NCI-H2107 treated with DMSO at 0.1 percent for 48 hours (cell line): ENCODE results near the gene PTGR2.
A peak's percentile ranks its signal among the peaks of the same experiment; 100 is the strongest.
"Not testable (repeated sequence)": the region's sequence is repeated elsewhere in the genome, so short reads cannot be mapped to it uniquely, and the experiment has no call there.

Experiments
- DNase-seq: peaks from one replicate; lab custom pipeline; 2025; ENCODE audit not compliant: unreplicated experiment; lab: John Stamatoyannopoulos, UW

The PTGR2 gene

GRCh38 chr14:73829526-73830431 lies 21.9 kb upstream of the PTGR2 start:
- DNase-seq = peak; percentile 61

GRCh38 chr14:73833034-73833433 lies 18.6 kb upstream of the PTGR2 start:
- DNase-seq = no peak

GRCh38 chr14:73833530-73834260 lies 17.9 kb upstream of the PTGR2 start:
- DNase-seq = no peak

DNA sequence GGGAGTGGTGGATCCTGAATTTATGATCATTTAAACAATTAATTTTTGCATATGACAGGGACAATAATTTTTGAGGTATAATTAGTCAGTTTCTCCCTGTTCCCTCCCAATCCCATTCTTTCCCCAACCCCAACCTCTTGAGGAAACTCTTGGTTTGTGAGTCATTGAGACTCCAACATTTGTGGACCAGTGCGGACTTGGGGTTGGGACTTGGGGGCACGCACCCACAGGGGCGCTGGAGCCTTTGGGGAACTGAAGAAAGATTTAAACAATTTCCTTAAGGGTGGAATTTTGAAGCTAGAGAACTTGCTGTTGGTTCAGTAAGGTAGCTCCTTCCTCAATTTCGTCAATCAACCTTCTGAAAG lies 17.4 kb upstream of the PTGR2 start:
- no peak for DNase-seq

DNA sequence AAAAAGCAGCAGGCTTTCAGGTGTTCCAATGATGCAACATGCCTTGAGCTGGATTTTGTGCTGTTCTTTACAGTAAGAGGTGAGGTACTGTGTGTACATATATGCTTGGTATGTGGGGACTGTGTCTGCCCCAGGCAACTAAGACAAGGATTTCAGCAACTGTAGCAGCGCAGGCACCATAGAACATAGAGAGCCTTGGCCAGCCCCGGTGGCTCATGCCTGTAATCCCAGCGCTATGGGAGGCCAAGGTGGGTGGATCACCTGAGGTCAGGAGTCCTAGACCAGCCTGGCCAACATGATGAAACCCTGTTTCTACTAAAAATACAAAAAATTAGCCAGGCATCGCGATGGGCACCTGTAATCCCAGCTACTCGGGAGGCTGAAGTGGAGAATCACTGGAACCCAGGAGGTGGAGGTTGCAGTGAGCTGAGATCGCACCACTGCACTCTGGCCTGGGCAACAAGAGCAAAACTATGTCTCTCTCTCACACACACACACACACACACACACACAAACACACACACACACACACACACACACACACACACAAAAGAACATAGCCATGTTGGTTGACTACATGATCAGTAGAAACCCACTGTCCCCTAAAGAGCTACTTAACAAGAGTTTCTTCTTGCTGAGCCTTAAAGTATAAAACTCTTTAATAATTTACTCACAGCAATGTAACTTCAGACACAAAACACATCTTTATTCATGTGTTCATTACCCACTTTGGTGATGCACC lies 13.2 kb upstream of the PTGR2 start:
- not testable (repeated sequence) for DNase-seq

GRCh38 chr14:73842201-73842600 lies 9.4 kb upstream of the PTGR2 start:
- DNase-seq = no peak

DNA sequence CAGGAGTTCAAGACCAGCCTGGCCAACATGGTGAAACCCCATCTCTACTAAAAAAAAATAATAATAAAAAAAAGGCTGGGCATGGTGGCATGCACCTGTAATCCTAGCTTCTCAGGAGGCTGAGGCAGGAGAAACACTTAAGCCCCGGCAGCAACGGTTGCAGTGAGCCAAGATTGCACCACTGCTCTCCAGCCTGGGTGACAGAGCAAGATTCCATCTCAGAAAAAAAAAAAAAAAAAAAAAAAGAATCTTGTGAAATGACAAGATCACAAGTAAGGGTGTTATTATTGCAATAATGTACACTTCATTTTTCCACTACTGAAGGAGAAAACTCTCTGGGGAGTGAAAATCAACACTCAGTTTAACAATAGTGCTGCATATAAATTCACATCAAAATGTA lies 8.8 kb upstream of the PTGR2 start:
- DNase-seq = no peak

GRCh38 chr14:73843296-73843695 lies 8.3 kb upstream of the PTGR2 start:
- no peak for DNase-seq

DNA sequence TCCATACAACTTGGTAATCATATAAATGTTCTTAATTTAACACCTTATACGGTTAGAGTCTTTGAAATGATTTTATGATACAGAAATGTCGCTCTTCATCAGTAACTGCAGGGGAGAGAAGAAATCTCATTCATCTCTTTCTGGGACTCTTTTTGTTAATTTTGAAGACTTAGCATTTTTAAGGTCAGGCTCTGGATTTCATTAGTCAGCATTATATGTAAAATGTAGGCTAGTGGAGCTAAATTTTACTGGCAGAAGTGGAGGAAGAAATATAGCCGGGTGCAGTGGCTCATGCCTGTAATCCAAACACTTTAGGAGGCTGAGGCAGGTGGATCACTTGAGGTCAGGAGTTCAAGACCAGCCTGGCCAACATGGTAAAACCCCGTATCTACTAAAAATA lies 4.7 kb upstream of the PTGR2 start:
- no peak for DNase-seq

- no peak for DNase-seq
These were observed 631 bp upstream of the PTGR2 start for GRCh38 chr14:73851000-73851399.

DNA sequence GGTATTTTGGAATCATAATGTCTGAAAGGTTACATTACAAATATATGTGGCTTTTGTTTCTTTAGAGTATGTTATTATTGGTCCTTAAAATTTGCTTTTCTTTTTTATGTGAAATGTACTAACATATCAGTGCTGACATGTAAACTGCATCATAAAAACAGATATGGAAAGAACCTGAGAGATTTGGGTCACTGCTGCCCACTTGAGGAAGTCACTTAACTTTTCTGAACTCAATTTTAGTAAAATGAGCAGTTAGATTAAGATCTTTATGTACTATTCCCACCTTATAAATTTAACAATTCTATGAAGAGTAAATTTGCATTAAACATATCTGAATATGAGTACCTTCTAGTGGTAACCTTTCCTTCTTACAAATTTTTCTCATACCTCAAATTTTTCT lies 7.5 kb downstream of the PTGR2 start:
- DNase-seq = no peak

- no peak for DNase-seq
These were observed 9.4 kb downstream of the PTGR2 start for GRCh38 chr14:73861073-73861472.

DNA sequence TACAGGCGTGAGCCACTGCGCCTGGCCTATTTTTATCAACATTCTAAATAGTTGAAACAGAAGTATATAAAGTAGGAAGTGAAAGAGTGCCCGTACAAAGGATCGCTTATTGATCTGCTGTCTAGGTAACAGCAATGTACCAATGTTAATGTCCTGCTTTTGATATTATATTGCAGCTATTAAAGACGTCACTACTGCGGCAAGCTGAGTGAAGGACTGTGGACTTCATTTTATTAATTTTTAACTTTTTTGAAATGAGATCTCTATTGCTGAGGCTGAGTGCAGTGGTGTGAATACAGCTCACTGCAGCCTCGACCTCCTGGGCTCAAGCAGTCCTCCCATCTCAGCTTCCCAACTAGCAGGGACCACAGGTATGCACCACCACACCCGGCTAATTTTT lies 10.8 kb downstream of the PTGR2 start:
- DNase-seq = no peak

- DNase-seq = no peak
These were observed 11.6 kb downstream of the PTGR2 start for GRCh38 chr14:73863209-73863608.

- DNase-seq = no peak
These were observed 14.0 kb downstream of the PTGR2 start for GRCh38 chr14:73865534-73866113.

DNA sequence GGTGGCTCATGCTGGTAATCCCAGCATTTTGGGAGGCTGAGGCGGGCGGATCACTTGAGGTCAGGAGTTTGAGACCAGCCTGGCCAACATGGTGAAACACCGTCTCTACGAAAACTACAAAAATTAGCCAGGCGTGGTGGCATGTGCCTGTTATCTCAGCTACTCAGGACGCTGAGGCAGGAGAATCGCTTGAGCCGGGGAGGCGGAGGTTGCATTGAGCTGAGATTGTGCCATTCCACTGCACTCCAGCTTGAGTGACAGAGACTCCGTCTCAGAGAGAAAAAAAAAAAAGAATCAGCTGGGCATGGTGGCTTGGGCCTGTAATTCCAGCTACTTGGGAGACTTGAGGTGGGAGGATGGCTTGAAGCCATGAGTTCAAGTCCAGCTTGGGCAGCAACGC lies 18.1 kb downstream of the PTGR2 start:
- DNase-seq = not testable (repeated sequence)

DNA sequence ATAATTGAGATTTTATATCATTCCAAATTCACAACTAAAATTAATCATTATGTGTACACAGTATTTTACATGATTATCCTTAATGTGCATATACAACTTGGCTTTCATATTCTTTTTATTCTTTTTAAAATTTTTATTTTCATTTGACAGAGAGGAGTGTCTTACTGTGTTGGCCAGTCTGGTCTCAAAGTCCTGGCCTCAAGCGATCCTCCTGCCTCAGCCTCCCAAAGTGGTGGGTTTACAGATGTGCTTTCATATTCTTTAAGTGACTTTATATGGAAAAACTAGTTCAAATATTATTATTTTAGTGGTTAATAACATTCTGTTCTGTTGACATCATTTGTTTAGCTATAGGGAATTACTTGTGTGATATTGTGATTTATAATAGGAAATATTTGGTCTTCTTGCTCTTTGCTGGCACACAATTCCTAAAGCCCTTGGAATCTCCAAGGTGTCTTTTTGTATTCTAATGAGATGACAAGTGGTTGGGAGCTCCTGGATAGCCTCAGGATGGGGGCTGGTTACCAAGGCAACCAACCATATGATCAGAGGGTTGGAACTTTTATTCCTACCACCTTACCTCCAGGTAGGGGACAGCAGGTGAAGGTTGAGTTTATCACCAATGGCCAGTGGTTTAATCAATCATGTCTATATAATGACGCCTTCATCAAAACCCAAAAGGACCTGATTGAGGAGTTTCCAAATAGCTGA lies 19.0 kb downstream of the PTGR2 start:
- no peak for DNase-seq

DNA sequence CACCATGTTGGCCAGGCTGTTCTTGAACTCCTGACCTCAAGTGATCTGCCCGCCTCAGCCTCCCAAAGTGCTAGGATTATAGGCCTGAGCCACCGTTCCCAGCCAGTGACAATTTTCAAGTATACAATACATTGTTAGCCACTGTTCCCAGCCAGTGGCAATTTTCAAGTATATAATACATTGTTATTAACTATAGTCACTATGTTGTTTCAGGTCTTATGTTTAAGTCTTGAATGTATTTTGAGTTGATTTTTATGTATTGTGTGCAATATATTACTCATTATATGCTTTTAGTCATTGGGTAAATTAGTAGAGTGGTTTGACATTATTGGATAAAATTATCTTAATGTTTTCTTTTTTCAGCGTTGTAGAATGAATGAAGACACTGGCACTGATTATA lies 22.0 kb downstream of the PTGR2 start:
- DNase-seq = no peak

GRCh38 chr14:73877790-73878189 lies 26.2 kb downstream of the PTGR2 start:
- DNase-seq = no peak

- DNase-seq = no peak
These were observed 26.8 kb downstream of the PTGR2 start for GRCh38 chr14:73878436-73878835.

DNA sequence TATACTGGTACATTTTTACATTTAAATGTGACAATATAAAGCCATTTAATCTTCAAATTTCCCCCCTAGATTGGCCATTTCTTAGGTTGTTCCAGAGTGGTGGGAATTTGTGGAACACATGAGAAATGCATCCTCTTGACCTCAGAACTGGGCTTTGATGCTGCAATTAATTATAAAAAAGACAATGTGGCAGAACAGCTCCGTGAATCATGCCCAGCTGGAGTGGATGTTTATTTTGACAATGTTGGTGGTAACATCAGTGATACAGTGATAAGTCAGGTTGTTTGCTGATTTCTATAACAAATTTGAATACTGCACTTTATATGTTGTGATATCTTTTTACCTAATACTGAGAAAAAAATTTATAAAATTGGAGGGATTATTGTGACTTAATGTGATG lies 27.4 kb downstream of the PTGR2 start:
- DNase-seq = no peak
